HG02973 (cell line): ENCODE measurements around the gene SAMD1.
A peak's percentile ranks its signal among the peaks of the same experiment; 100 is the strongest.

Source experiments
- ATAC-seq: cut with Tn5 transposase; IDR thresholded peaks from one replicate; pipeline ENCODE4 v1.9.1; 2021; ENCODE audit warnings: moderate library complexity; ENCODE audit not compliant: unreplicated experiment

Gene SAMD1

GRCh38 chr19:14090509-14091080 is at the start of gene SAMD1:
Gene SAMD1, minus strand, starts transcription at chr19:14090751.
- peak; percentile 27 for ATAC-seq

- ATAC-seq: no peak
Measured at GRCh38 chr19:14139944-14140343, 49.4 kb upstream of the SAMD1 start.

GRCh38 chr19:14138576-14139265 is 48.2 kb upstream of the SAMD1 start:
- no peak for ATAC-seq

GRCh38 chr19:14136509-14137281 is 46.1 kb upstream of the SAMD1 start, which contains the start of gene ASF1B:
Gene ASF1B, minus strand, starts transcription at chr19:14136589. Its CDS starts 133 bp downstream, at chr19:14136456.
- ATAC-seq: peak; percentile 76

GRCh38 chr19:14135985-14136508 is 45.5 kb upstream of the SAMD1 start:
- no peak for ATAC-seq

GRCh38 chr19:14135355-14135754 is 44.8 kb upstream of the SAMD1 start:
- ATAC-seq: no peak

- no peak for ATAC-seq
Measured at GRCh38 chr19:14127929-14128509, 37.5 kb upstream of the SAMD1 start.

GRCh38 chr19:14127176-14127575 is 36.6 kb upstream of the SAMD1 start:
- ATAC-seq: no peak

- no peak for ATAC-seq
Measured at GRCh38 chr19:14122924-14123323, 32.4 kb upstream of the SAMD1 start.

GRCh38 chr19:14120497-14120780 is 29.9 kb upstream of the SAMD1 start:
- ATAC-seq: no peak

- no peak for ATAC-seq
Measured at GRCh38 chr19:14119644-14120496, 29.3 kb upstream of the SAMD1 start.

GRCh38 chr19:14119146-14119545 is 28.6 kb upstream of the SAMD1 start:
- ATAC-seq: no peak

GRCh38 chr19:14118165-14119051 is 27.9 kb upstream of the SAMD1 start:
- ATAC-seq: peak; percentile 27

GRCh38 chr19:14117668-14118164 is 27.2 kb upstream of the SAMD1 start, which contains the start of gene PRKACA:
Gene PRKACA, minus strand, starts transcription at chr19:14117762. Its CDS starts 215 bp downstream, at chr19:14117547.
- peak; percentile 77 for ATAC-seq

- ATAC-seq: no peak
Measured at GRCh38 chr19:14116918-14117578, 26.5 kb upstream of the SAMD1 start.

GRCh38 chr19:14116525-14116917 is 26.0 kb upstream of the SAMD1 start:
- no peak for ATAC-seq

- ATAC-seq: no peak
Measured at GRCh38 chr19:14115756-14116155, 25.2 kb upstream of the SAMD1 start.

- ATAC-seq: no peak
Measured at GRCh38 chr19:14114854-14115253, 24.3 kb upstream of the SAMD1 start.

- ATAC-seq: no peak
Measured at GRCh38 chr19:14114439-14114838, 23.9 kb upstream of the SAMD1 start.
